Karpas-422 (cell line): ENCODE measurements around the gene ZDHHC21. TPM values are rescaled to one million over a fixed set of nuclear protein-coding genes. Genes with fewer than 3 reads are reported as not detected.

Experiments
- DNase-seq: peaks from one replicate; pipeline ENCODE4 v3.0.0-alpha.2; 2015
- H2AFZ ChIP-seq: fragments of 200-600 bp; sonication (generic); 2 replicates; pipeline ENCODE4 v1.6.1; 2014; ENCODE audit warnings: antibody characterized with exemption, low read length, mixed read lengths
- H3K27ac ChIP-seq: fragments of 200-600 bp; sonication (generic); 2 replicates; pipeline ENCODE4 v1.5.1; 2014; ENCODE audit warnings: mild to moderate bottlenecking, low read length, moderate library complexity
- H3K27me3 ChIP-seq: fragments of 200-600 bp; sonication (generic); 2 replicates; pipeline ENCODE4 v1.6.1; 2014; ENCODE audit warnings: low read length, mixed read lengths
- H3K36me3 ChIP-seq: fragments of 200-600 bp; sonication (generic); 2 replicates; pipeline ENCODE4 v1.6.1; 2014; ENCODE audit warnings: low read length, mixed read lengths; ENCODE audit not compliant: insufficient read depth
- H3K4me1 ChIP-seq: fragments of 200-600 bp; sonication (generic); 2 replicates; pipeline ENCODE4 v1.6.1; 2014; ENCODE audit warnings: mild to moderate bottlenecking, low read length, mixed read lengths
- H3K4me2 ChIP-seq: fragments of 200-600 bp; sonication (generic); 2 replicates; pipeline ENCODE4 v1.6.1; 2014; ENCODE audit warnings: low read length, low read depth, mild to moderate bottlenecking; ENCODE audit not compliant: poor library complexity, severe bottlenecking
- H3K4me3 ChIP-seq: fragments of 200-600 bp; sonication (generic); 2 replicates; pipeline ENCODE4 v1.5.1; 2014; ENCODE audit warnings: mild to moderate bottlenecking, antibody characterized with exemption, low read length, mixed read lengths
- H3K79me2 ChIP-seq: fragments of 200-600 bp; sonication (generic); 2 replicates; pipeline ENCODE4 v1.6.1; 2014; ENCODE audit warnings: mild to moderate bottlenecking, low read length, mixed read lengths
- H3K9ac ChIP-seq: fragments of 200-600 bp; sonication (generic); 2 replicates; pipeline ENCODE4 v1.6.0; 2014; ENCODE audit warnings: low read length
- H3K9me2 ChIP-seq: fragments of 200-600 bp; sonication (generic), shearing (Covaris generic); replicated peaks from 2 replicates; pipeline ENCODE4 v1.6.0; 2014; ENCODE audit warnings: mild to moderate bottlenecking, low read length, moderate library complexity; ENCODE audit not compliant: insufficient read depth
- H3K9me3 ChIP-seq: fragments of 300-700, 200-600 bp; sonication (generic); 2 replicates; pipeline ENCODE4 v1.6.1; 2014; ENCODE audit warnings: low read length, mixed read lengths
- H4K20me1 ChIP-seq: fragments of 200-600 bp; sonication (generic); 2 replicates; pipeline ENCODE4 v1.6.1; 2014; ENCODE audit warnings: mild to moderate bottlenecking, antibody characterized with exemption, low read length, low read depth; ENCODE audit not compliant: insufficient read depth
- total RNA-seq: library from RNA; depleted of rRNA; stranded (reverse); fragments of >200 nt; shearing (Covaris generic); gene quantifications from 2 replicates; pipeline ENCODE4 v1.2.3, GENCODE V29; 2014; ENCODE audit warnings: low replicate concordance

The ZDHHC21 gene
- total RNA-seq, 1 experiment from 2014 or later = 84.6 TPM

DNA sequence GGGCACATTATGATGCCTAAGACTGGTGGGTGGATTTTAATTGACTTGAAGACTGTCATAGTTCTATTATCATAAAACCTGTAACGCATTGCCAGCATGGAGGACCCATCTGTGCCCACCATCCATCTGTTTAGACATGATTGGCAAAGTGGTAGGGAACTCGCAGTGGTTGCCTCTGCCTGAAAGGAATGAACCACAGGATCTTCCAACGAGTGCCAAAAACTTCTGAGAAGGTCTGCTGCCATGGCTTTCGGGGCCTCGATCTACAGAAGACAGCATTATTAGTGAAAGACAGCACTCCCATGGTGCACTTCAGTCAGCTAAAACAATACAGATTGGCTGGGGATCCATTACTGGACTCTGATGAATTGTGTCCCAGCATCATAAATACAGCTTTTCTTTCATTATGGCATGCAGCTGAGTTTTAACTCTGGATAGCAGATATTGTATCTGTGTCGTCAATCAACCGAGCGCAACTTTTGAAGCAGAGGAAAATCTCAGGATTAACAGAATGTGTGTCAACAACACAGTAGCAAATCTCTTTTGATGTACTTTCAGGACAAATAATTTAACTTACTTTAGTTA lies 74.3 kb downstream of the ZDHHC21 start:
- Histone ChIP-seq H3K9me2 (no peaks in the 10 kb centered on the region), H2AFZ (no peak overlapping the region), H3K27me3 (no peaks in the 10 kb centered on the region), H3K36me3 (peaks cover 23% of the 10 kb centered on the region), H4K20me1 (no peaks in the 10 kb centered on the region), H3K4me3 (no peak overlapping the region), H3K4me1 (peaks cover 20% of the 10 kb centered on the region), H3K9ac (no peak overlapping the region), H3K79me2 (peaks cover 59% of the 10 kb centered on the region), H3K27ac (no peak overlapping the region), H3K9me3 (no peaks in the 10 kb centered on the region), H3K4me2 (no peak overlapping the region)
- DNase-seq = no peak

- H3K4me1 ChIP-seq = peaks cover 20% of the 10 kb centered on the region
- H3K9me2 ChIP-seq = no peaks in the 10 kb centered on the region
- H3K4me2 ChIP-seq = no peak overlapping the region
- H3K27ac ChIP-seq = no peak overlapping the region
- H3K36me3 ChIP-seq = peaks cover 25% of the 10 kb centered on the region
- no peak overlapping the region for H2AFZ ChIP-seq
- peak; percentile 83 for DNase-seq
- H4K20me1 ChIP-seq = no peaks in the 10 kb centered on the region
- peaks cover 42% of the 10 kb centered on the region for H3K79me2 ChIP-seq
- no peaks in the 10 kb centered on the region for H3K9me3 ChIP-seq
- H3K9ac ChIP-seq = no peak overlapping the region
- H3K4me3 ChIP-seq = no peak overlapping the region
- no peaks in the 10 kb centered on the region for H3K27me3 ChIP-seq
These were observed 76.8 kb downstream of the ZDHHC21 start for GRCh38 chr9:14616188-14616982.

GRCh38 chr9:14608540-14608939 lies 84.7 kb downstream of the ZDHHC21 start:
- Histone ChIP-seq H3K4me3 (no peak overlapping the region), H3K9ac (no peak overlapping the region), H3K4me2 (no peak overlapping the region), H4K20me1 (no peaks in the 10 kb centered on the region), H3K9me3 (no peaks in the 10 kb centered on the region), H3K36me3 (peaks cover 48% of the 10 kb centered on the region), H3K27me3 (no peaks in the 10 kb centered on the region), H3K79me2 (peaks cover 6% of the 10 kb centered on the region), H3K27ac (no peak overlapping the region), H2AFZ (no peak overlapping the region), H3K4me1 (no peaks in the 10 kb centered on the region), H3K9me2 (no peaks in the 10 kb centered on the region)
- no peak for DNase-seq

- Histone ChIP-seq H3K4me3 (no peak overlapping the region), H3K4me2 (no peak overlapping the region), H3K36me3 (peaks cover 16% of the 10 kb centered on the region), H3K79me2 (peaks cover 9% of the 10 kb centered on the region; the same call in 1 of the 2 replicates), H2AFZ (no peak overlapping the region), H3K27me3 (no peaks in the 10 kb centered on the region), H3K9me2 (no peaks in the 10 kb centered on the region), H3K27ac (no peak overlapping the region), H3K4me1 (no peaks in the 10 kb centered on the region), H3K9me3 (peaks cover 2% of the 10 kb centered on the region; the same call in 1 of the 2 replicates), H3K9ac (no peak overlapping the region), H4K20me1 (no peaks in the 10 kb centered on the region)
- no peak for DNase-seq
These were observed 95.9 kb downstream of the ZDHHC21 start for GRCh38 chr9:14597171-14597799.

DNA sequence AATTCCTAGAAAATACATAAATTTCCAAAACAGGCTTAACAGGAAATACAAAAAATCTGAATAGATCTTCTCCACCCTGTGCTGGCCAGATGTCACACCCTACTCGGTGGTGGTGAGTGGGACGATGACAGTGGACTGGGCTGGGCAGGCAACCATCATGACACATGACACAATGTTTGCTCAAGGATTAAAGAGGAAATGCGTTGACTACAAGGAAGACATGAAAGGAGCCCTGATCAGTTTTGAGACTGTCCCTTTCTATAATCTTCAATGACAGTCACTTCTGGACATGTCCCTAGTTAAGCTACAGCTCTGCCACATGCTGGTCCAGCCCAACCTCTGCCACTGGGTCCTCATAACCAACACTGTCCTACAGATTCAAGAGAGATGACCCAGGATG lies 99.8 kb downstream of the ZDHHC21 start:
- Histone ChIP-seq H3K79me2 (peaks cover 3% of the 10 kb centered on the region; the same call in 1 of the 2 replicates), H3K9me2 (no peaks in the 10 kb centered on the region), H3K9ac (no peak overlapping the region), H3K27me3 (no peaks in the 10 kb centered on the region), H3K4me2 (no peak overlapping the region), H4K20me1 (no peaks in the 10 kb centered on the region), H3K27ac (no peak overlapping the region), H3K36me3 (peaks cover 26% of the 10 kb centered on the region), H3K4me3 (no peak overlapping the region), H2AFZ (no peak overlapping the region), H3K4me1 (no peaks in the 10 kb centered on the region), H3K9me3 (no peaks in the 10 kb centered on the region)
- no peak for DNase-seq

DNA sequence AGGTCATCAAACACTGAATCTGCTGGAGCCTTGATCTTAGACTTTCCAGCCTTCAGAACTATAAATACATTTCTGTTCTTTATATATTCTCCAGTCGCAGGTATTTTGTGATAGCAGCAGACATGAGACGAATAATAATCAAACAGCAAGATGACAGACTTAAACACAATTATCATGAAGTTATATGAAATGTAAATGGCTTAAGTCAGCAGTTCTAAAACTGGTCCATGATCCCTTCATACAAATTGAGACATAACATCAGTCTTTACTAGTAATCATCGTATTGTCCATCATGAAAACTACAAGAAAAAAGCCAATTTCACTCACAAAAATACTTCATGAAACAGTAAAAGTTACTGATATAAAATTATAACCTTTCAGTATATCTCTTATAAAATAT lies 101.8 kb downstream of the ZDHHC21 start:
- no peak overlapping the region for H3K4me2 ChIP-seq
- no peaks in the 10 kb centered on the region for H3K9me2 ChIP-seq
- H3K4me1 ChIP-seq = no peaks in the 10 kb centered on the region
- H3K79me2 ChIP-seq = no peaks in the 10 kb centered on the region
- H3K9ac ChIP-seq = no peak overlapping the region
- H3K4me3 ChIP-seq = no peak overlapping the region
- no peak overlapping the region for H3K27ac ChIP-seq
- H3K36me3 ChIP-seq = peaks cover 27% of the 10 kb centered on the region
- H3K27me3 ChIP-seq = no peaks in the 10 kb centered on the region
- no peaks in the 10 kb centered on the region for H3K9me3 ChIP-seq
- H2AFZ ChIP-seq = no peak overlapping the region
- no peak for DNase-seq
- H4K20me1 ChIP-seq = no peaks in the 10 kb centered on the region

DNA sequence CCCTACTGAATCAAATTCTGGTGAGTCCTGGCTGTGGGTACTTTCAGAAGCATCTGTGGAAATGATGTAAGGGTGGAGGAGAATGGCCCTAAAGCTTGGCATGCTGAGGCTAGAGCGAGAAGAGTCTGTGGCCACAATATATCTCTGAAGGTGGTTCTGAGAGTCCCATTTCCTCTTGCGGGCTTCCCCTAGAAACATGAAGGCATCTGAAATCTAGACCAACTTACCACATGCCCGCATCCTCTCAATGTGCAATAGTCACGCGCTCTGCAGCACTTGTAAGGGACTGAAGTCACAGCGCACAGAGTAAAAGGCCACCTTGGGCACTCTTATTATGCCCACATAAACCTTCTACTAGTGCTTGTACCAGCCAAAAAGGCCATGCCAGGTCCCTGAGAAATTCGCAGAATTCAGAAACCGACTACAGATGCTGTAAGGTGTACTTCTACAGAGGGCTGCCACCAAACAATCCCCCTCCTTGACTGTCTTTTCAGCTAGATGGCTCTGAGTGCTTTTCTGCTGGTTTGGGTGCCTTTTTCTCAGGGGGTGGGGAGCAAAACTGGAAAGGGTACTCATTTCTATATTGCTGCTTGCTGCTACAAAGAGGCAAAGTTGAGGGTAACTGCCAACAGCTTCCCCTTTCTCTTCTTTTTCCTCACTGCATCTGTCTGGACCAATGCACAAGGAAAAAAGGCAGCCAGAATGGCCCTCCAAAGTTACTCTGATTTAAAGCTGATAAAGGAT lies 107.3 kb downstream of the ZDHHC21 start:
- peaks cover 18% of the 10 kb centered on the region for H3K36me3 ChIP-seq
- H3K9ac ChIP-seq = no peak overlapping the region
- no peak overlapping the region for H3K4me3 ChIP-seq
- no peaks in the 10 kb centered on the region for H4K20me1 ChIP-seq
- no peaks in the 10 kb centered on the region for H3K9me2 ChIP-seq
- H3K27ac ChIP-seq = no peak overlapping the region
- no peak overlapping the region for H2AFZ ChIP-seq
- no peaks in the 10 kb centered on the region for H3K4me1 ChIP-seq
- H3K4me2 ChIP-seq = no peak overlapping the region
- DNase-seq = no peak
- H3K9me3 ChIP-seq = no peaks in the 10 kb centered on the region
- no peaks in the 10 kb centered on the region for H3K79me2 ChIP-seq
- H3K27me3 ChIP-seq = no peaks in the 10 kb centered on the region

GRCh38 chr9:14584571-14584970 lies 108.7 kb downstream of the ZDHHC21 start:
- H3K27ac ChIP-seq = no peak overlapping the region
- H3K4me2 ChIP-seq = no peak overlapping the region
- H3K79me2 ChIP-seq = no peaks in the 10 kb centered on the region
- H2AFZ ChIP-seq = no peak overlapping the region
- no peaks in the 10 kb centered on the region for H4K20me1 ChIP-seq
- H3K4me3 ChIP-seq = no peak overlapping the region
- DNase-seq = no peak
- no peak overlapping the region for H3K9ac ChIP-seq
- no peaks in the 10 kb centered on the region for H3K9me2 ChIP-seq
- peaks cover 16% of the 10 kb centered on the region for H3K36me3 ChIP-seq
- no peaks in the 10 kb centered on the region for H3K27me3 ChIP-seq
- H3K9me3 ChIP-seq = peaks cover 11% of the 10 kb centered on the region
- H3K4me1 ChIP-seq = no peaks in the 10 kb centered on the region
